NCI-H2227 (cell line): Measurements from ENCODE around the gene ADAP2.
A peak's percentile ranks its signal among the peaks of the same experiment; 100 is the strongest.
"Not testable (repeated sequence)": the region's sequence is repeated elsewhere in the genome, so short reads cannot be mapped to it uniquely, and the experiment has no call there.

Experiments used
- DNase-seq: peaks from one replicate; lab custom pipeline; 2025; ENCODE audit not compliant: unreplicated experiment; lab: John Stamatoyannopoulos, UW

ADAP2 gene

GRCh38 chr17:30967911-30968310, 46.2 kb downstream of the ADAP2 start:
- DNase-seq, result not testable (repeated sequence)

GRCh38 chr17:30969989-30970830, 48.5 kb downstream of the ADAP2 start:
- DNase-seq, result peak; percentile 31

DNA sequence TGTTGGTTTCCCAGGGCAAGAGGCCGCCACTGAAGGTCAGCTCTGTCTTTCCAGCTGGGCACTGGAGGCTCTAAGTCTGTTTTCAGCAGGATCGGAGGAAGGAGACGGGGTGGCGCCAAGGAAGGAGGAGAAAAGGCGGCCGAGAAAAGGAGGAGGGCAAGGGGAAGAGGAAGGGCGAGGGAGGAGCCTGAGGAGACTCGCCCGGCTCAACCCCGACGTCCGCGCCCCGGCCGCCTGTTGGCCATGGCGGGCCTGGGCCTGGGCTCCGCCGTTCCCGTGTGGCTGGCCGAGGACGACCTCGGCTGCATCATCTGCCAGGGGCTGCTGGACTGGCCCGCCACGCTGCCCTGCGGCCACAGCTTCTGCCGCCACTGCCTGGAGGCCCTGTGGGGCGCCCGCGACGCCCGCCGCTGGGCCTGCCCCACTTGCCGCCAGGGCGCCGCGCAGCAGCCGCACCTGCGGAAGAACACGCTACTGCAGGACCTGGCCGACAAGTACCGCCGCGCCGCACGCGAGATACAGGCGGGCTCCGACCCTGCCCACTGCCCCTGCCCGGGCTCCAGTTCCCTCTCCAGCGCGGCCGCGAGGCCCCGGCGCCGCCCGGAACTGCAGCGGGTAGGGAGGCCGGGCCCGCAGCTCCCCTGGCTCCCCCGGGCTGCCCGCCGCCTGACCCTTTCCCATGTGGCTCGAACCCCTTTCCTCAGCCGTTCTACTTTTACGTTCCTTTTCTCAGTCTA, 49.3 kb downstream of the ADAP2 start, which contains the start of gene RNF135:
RNF135 (plus strand) TSS at position 209 of the 737 bp plus-strand sequence; CDS start at position 244, 35 bp downstream.
- DNase-seq, result peak; percentile 80

- no peak for DNase-seq
These were observed 53.5 kb downstream of the ADAP2 start for GRCh38 chr17:30975042-30975820.

DNA sequence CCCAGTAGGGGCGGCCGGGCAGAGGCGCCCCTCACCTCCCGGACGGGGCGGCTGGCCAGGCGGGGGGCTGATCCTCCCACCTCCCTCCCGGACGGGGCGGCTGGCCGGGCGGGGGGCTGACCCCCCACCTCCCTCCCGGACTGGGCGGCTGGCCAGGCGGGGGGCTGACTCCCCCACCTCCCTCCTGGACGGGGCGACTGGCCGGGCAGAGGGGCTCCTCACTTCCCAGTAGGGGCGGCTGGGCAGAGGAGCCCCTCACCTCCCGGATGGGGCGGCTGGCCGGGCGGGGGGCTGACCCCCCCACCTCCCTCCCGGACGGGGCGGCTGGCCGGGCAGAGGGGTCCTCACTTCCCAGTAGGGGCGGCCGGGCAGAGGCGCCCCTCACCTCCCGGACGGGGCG, 58.2 kb downstream of the ADAP2 start:
- DNase-seq, result not testable (repeated sequence)

DNA sequence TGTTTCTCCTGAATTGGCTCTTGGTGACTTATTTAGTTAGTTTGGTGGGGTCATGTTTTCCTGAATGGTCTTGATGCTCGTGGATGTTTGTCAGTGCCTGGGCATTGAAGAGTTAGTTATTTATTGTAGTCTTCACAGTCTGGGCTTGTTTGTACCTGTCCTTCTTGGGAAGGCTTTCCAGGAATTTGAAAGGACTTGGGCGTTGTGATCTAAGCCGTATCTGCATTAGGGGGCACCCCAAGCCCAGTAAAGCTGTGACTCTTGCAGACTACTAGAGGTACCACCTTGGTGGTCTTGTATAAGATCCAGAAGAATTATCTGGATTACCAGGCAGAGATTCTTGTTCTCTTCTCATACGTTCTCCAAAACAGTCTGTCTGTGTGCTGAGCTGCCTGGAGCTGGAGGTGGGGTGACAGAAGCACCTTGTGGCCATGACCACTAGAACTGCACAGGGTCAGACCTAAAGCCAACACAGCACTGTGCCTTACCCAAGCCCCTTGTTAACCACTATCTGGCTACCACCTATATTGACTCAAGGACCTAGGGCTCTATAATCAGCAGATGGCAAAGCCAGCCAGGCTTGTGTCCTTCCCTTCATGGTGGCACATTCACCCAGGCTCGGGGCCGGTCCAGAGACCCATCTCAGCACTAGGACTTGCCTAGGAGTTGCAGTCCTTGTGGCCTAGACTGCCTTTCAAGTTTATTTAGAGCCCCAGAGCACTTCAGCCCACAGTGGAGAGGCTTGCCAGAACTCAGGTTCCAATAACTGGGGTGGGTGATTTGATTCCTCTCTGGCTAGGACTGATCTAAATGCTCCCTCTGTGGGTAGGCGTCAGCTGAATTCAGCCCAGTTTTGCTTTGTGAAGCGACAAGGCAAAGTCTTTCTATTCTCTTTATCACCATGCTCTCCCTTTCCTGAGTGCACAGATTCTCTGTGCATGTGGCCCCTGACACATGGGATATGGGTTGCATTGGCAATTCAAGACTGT, 60.1 kb downstream of the ADAP2 start:
- no peak for DNase-seq

GRCh38 chr17:30982855-30983254, 61.1 kb downstream of the ADAP2 start:
- no peak for DNase-seq

DNA sequence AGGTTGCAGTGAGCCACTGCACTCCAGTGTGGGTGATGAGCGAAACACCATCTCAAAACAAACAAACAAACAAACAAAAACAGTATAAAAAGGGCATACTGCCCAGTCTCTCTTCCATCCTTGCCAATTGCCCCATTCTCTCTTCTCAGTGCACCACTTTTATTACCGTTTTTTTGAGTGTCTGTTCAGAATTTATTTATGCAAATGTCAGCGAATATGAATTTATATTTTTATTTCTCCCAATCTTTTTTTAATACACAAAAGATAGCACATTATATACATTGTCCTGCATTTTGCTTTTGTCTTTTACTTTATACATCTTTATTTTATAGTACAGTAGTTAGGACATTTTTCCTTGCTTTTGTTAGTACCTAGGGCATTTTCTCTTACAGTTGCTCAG, 68.7 kb downstream of the ADAP2 start:
- DNase-seq, result no peak

- DNase-seq, result no peak
These were observed 70.8 kb downstream of the ADAP2 start for GRCh38 chr17:30992551-30992950.

GRCh38 chr17:30995347-30995746, 73.6 kb downstream of the ADAP2 start:
- DNase-seq, result no peak

DNA sequence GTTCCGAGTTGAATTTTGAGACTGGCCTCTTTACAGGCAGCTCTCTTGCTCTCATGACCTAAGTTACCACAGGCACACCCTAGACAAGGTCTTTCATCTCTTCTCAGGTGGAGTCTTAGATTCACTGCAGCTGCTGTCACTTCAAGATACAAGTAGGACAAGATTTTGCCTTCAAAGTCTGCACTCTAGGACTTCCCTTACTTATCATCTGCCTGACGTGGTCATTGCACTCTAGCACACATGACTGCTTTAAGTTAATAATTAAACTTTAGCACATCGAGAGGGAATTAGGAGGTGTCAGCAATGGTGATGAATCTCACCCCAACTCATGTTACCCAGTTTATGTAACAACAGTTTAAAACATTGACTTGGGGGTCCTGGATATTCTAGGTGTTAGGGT, 74.7 kb downstream of the ADAP2 start:
- DNase-seq, result no peak

GRCh38 chr17:30997270-30997669, 75.5 kb downstream of the ADAP2 start:
- DNase-seq, result no peak

DNA sequence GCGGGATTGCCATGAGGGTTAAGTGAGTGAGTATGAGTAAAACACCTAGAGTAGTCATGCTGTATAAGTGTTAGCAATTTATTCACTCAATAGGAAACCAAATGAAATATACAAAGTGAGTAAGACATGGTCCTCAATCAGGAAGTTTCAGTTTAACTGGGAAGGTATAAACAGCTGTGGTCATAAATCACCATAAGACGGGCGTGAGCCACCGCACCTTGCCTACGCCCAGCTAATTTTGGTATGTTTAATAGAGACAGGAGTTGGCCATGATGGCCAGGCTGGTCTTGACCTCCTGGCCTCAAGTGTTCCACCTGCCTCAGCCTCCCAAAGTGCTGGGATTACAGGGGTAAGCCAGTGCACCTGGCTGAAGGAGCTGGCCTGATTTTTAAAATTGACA, 76.1 kb downstream of the ADAP2 start:
- DNase-seq, result no peak

DNA sequence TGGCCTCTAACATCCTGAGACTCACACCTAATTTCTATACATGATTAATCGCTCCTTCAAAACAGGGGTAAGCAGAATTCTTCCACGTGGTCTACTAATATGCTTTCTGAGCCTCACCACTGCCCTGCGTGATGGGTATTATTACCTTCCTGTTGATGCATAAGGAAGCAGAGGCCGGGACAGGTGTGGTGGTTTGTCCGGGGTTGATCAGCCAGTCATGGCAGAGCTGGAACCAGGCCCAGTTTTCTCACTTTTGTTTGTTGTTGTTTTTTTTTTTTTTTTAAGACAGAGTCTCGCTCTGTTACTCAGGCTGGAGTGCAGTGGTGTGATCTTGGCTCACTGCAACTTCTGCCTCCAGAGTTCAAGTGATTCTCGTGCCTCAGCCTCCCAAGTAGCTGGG, 80.3 kb downstream of the ADAP2 start:
- DNase-seq, result no peak

DNA sequence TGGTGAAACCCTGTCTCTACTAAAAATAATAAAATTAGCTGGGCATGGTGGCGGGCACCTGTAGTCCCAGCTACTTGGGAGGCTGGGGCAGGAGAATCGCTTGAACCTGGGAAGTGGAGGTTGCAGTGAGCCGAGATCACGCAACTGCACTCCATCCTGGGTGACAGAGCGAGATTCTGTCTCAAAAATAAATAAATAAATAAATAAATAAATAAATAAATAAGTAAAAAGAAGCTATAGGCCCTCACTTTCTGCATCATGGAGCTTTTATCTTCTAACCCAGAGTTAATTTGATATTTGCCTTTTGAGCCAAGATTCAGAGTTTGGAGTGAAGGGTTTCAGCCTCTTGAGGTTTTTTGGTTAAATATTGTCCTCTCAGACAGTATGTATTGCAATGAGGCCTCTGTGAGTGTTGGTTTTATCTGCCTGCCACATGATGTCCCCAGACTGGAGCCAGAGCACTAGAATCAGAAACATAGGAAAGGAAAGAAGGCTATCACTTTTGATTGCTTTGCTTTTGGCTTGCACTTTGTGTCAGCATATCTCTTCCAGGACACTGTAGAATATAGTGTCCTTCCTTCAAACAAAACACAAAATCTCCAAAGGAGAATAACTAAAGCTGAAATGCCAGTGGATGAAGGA, 81.6 kb downstream of the ADAP2 start:
- no peak for DNase-seq

DNA sequence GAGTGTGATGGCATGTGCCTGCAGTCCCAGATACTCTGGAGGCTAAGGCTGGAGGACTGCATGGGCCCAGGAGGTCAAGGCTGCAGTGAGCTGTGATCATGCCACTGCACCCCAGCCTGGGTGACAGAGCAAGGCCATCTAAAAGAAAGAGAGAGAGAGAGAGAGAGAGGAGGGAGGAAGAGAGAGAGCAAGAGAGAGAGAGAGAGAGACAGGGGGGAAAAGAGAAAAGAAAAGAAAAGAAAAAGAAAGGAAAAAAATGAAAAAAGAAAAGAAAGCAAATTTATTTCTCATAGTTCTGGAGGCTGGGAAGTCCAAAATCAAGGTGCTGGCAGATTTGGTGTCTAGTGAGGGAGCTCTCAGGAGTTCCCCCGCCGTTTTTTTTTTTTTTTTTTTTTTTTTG, 82.4 kb downstream of the ADAP2 start:
- DNase-seq, result no peak

- no peak for DNase-seq
These were observed 86.1 kb downstream of the ADAP2 start for GRCh38 chr17:31007695-31008373.

DNA sequence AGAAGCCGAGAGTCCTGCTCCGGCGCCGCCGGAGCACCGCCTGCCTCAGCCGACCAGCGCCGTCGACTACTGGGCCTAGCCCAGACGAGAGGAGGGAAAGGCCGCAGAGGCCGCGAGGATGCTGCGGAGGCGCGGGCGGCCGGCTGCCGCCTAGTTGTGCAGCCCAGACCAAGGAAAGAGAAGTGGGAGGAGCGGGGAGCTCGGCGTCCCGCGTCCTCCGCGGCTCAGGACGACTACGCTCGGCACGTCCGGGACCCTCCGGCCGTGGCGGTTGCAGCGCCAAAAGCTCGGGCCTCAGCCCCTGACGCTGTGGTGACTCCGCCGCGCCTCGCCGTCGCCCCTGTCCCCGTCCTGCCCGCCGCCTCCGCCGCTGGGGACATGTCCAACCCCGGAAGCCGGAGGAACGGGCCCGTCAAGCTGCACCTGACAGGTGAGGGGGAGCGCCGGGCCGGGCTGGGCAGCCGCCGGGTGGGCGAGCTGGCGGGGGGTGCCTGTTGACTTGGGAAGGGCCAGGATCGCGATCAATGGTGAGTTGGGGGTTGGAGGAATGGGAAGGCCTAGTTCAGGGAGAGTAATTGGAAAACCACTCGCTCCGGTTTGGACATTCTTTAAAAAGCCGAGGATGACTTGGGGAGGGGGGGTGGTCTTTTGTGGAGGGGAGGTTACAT, 86.8 kb downstream of the ADAP2 start:
- DNase-seq, result peak; percentile 57
